CD4-positive, alpha-beta T cell (primary cell): ENCODE results near the gene ADM2. TPM values are rescaled to one million over a fixed set of nuclear protein-coding genes. Genes with fewer than 3 reads are reported as not detected.
A peak's percentile ranks its signal among the peaks of the same experiment; 100 is the strongest.

Source experiments
- ATAC-seq: fragments of 200-7000 bp; cut with Tn5 transposase; one replicate; pipeline ENCODE4 v1.10.0; 2022; ENCODE audit warnings: mild to moderate bottlenecking; ENCODE audit not compliant: poor library complexity
- CTCF ChIA-PET: fragments of 350-600 bp; sonication (Branson Sonifier 250); formaldehyde crosslinking; loops from one replicate; lab custom pipeline; 2021; ENCODE audit warnings: antibody characterized with exemption, inconsistent platforms; lab: Charles Lee
- POLR2A ChIA-PET: fragments of 350-600 bp; sonication (Branson Sonifier 250); formaldehyde crosslinking; loops from one replicate; lab custom pipeline; 2021; ENCODE audit warnings: antibody characterized with exemption, inconsistent platforms; lab: Charles Lee
- DNase-seq, 14 experiments: peaks; one replicate each; pipeline ENCODE4 v3.0.0-alpha.2; 2013 to 2020; ENCODE audit warnings: mixed read lengths in 2 of 14
- H3K27ac ChIP-seq, 2 donors: one replicate each; pipeline versions ENCODE4 v1.5.1 to v1.7.0; 2013; ENCODE audit warnings: low read length in 2 of 2, low read depth in 1 of 2, mild to moderate bottlenecking in 1 of 2
- H3K27me3 ChIP-seq, 2 experiments: 1 replicate in 1 of 2; 2 replicates in 1 of 2; pipeline versions ENCODE4 v1.6.1 to v1.7.0; 2013; ENCODE audit warnings: low read length in 2 of 2, control low read depth in 1 of 2, mild to moderate bottlenecking in 1 of 2, moderate library complexity in 1 of 2; ENCODE audit not compliant: insufficient read depth in 2 of 2, control insufficient read depth in 1 of 2
- H3K36me3 ChIP-seq: one replicate; pipeline ENCODE4 v1.6.1; 2013; ENCODE audit warnings: low read length, control low read depth; ENCODE audit not compliant: insufficient read depth
- H3K4me1 ChIP-seq: one replicate; pipeline ENCODE4 v1.6.1; 2013; ENCODE audit warnings: low read length, control low read depth; ENCODE audit not compliant: insufficient read depth
- H3K4me3 ChIP-seq: one replicate; pipeline ENCODE4 v1.5.1; 2013; ENCODE audit warnings: mild to moderate bottlenecking, low read length, moderate library complexity
- H3K9me3 ChIP-seq, 2 experiments: 1 replicate in 1 of 2; 2 replicates in 1 of 2; pipeline versions ENCODE4 v1.6.1 to v1.7.0; 2013; ENCODE audit warnings: low read length in 2 of 2, mild to moderate bottlenecking in 2 of 2, control low read depth in 1 of 2, moderate library complexity in 1 of 2; ENCODE audit not compliant: control insufficient read depth in 1 of 2, insufficient read depth in 1 of 2
- H3K27ac Mint-ChIP-seq: one replicate; pipeline ENCODE4 v1.8.0; 2020; ENCODE audit warnings: mixed read lengths
- H3K27me3 Mint-ChIP-seq: one replicate; pipeline ENCODE4 v1.8.0; 2021; ENCODE audit warnings: mixed read lengths
- H3K36me3 Mint-ChIP-seq: one replicate; pipeline ENCODE4 v1.8.0; 2021; ENCODE audit warnings: low read depth, mixed read lengths
- H3K4me1 Mint-ChIP-seq: one replicate; pipeline ENCODE4 v1.8.0; 2021; ENCODE audit warnings: low read depth, mixed read lengths
- H3K4me3 Mint-ChIP-seq: one replicate; pipeline ENCODE4 v1.8.0; 2020; ENCODE audit warnings: mild to moderate bottlenecking, mixed read lengths
- H3K9me3 Mint-ChIP-seq: one replicate; pipeline ENCODE4 v1.8.0; 2020; ENCODE audit warnings: mixed read lengths
- intact Hi-C, 2 experiments: fragments of 100-400 bp; cut with DNase I in 1 of 2; cut with micrococcal nuclease in 1 of 2; formaldehyde crosslinking; loops; one replicate each; pipeline versions ENCODE4 v1.15.1 to v1.9.0; 2023 to 2025; cut with DNase I, micrococcal nuclease
- total RNA-seq, 174 experiments: library from RNA in 2 of 174; stranded (reverse) in 2 of 174; gene quantifications; one replicate each; pipeline ENCODE4 v1.2.3 and lab custom pipeline; 2021 to 2026
- TF ChIP-seq, protein P1 (sequence below): fragments of 200-600 bp; IDR thresholded peaks from one replicate; pipeline ENCODE4 v1.8.0; 2022; ENCODE audit warnings: antibody characterized with exemption, mild to moderate bottlenecking

Gene ADM2
- total RNA-seq, 2 experiments from 2014 or later = 1.1 to 1.6 TPM

- Mint-ChIP-seq H3K4me3 (no peak overlapping the region), H3K27me3 (no peaks in the 10 kb centered on the region), H3K9me3 (no peaks in the 10 kb centered on the region), H3K36me3 (peaks cover 20% of the 10 kb centered on the region), H3K27ac (no peak overlapping the region), H3K4me1 (no peaks in the 10 kb centered on the region)
- intact Hi-C loops = no loop called here
- peaks cover 72% of the 10 kb centered on the region for H3K36me3 ChIP-seq
- ATAC-seq = no peak
- no peaks in the 10 kb centered on the region for H3K4me1 ChIP-seq
- CTCF ChIA-PET = no interaction called here
- H3K27me3 ChIP-seq = no peaks in the 10 kb centered on the region
- TF ChIP-seq, protein P1, sequence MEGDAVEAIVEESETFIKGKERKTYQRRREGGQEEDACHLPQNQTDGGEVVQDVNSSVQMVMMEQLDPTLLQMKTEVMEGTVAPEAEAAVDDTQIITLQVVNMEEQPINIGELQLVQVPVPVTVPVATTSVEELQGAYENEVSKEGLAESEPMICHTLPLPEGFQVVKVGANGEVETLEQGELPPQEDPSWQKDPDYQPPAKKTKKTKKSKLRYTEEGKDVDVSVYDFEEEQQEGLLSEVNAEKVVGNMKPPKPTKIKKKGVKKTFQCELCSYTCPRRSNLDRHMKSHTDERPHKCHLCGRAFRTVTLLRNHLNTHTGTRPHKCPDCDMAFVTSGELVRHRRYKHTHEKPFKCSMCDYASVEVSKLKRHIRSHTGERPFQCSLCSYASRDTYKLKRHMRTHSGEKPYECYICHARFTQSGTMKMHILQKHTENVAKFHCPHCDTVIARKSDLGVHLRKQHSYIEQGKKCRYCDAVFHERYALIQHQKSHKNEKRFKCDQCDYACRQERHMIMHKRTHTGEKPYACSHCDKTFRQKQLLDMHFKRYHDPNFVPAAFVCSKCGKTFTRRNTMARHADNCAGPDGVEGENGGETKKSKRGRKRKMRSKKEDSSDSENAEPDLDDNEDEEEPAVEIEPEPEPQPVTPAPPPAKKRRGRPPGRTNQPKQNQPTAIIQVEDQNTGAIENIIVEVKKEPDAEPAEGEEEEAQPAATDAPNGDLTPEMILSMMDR = no peak
- H3K27ac ChIP-seq = no peak overlapping the region
- peak in 1 of 14 experiments; percentile 16 for DNase-seq
- H3K9me3 ChIP-seq = no peaks in the 10 kb centered on the region
- H3K4me3 ChIP-seq = no peak overlapping the region
- POLR2A ChIA-PET = no interaction called here
Observed at GRCh38 chr22:50436841-50437341, 44.5 kb upstream of the ADM2 start.

DNA sequence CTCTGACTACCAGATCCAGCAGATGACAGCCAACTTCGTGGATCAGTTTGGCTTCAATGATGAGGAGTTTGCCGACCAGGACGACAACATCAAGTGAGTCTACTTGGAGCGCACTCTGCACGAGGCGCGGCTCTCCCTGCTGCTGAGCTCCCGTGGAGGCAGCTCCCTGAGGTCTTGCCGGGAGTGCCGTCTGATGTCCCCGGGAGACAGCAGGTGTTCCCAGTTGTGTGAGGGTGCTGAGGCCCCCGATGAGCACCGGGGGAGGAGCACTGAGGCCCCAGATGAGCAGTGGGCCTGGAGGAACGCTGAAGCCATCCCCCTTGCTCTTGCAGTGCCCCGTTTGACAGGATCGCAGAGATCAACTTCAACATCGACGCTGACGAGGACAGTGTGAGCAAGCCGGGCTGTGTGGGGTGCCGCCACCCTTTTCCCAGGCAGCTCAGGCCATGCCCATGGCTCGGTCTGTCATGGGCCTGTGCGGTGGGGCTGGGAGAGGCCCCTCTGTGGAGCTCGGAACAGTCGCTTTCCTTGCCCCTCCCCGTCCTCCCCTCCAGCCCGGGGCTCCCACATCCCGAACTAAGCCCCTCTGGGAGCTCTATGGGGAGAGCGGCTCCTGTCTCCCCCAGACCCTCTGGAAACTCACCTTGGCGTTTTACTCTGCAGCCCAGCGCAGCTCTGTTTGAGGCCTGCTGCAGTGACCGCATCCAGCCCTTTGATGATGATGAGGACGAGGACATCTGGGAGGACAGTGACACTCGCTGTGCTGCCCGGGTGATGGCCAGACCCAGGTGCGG lies 43.6 kb upstream of the ADM2 start:
- Histone ChIP-seq H3K4me3 (no peak overlapping the region), H3K36me3 (peaks cover 64% of the 10 kb centered on the region), H3K27ac (no peak overlapping the region), H3K4me1 (no peaks in the 10 kb centered on the region), H3K27me3 (no peaks in the 10 kb centered on the region), H3K9me3 (no peaks in the 10 kb centered on the region)
- TF ChIP-seq, protein P1 = no peak
- intact Hi-C loops = no loop called here
- ChIA-PET POLR2A (no interaction called here), CTCF (no interaction called here)
- ATAC-seq = no peak
- Mint-ChIP-seq H3K27ac (no peak overlapping the region), H3K4me1 (no peaks in the 10 kb centered on the region), H3K4me3 (no peak overlapping the region), H3K9me3 (no peaks in the 10 kb centered on the region), H3K36me3 (peaks cover 23% of the 10 kb centered on the region), H3K27me3 (no peaks in the 10 kb centered on the region)
- peak in 1 of 14 experiments; percentile 13 for DNase-seq

GRCh38 chr22:50438305-50439275 lies 42.8 kb upstream of the ADM2 start:
- Histone ChIP-seq H3K4me3 (no peak overlapping the region), H3K4me1 (peaks cover 3% of the 10 kb centered on the region), H3K36me3 (peaks cover 62% of the 10 kb centered on the region), H3K9me3 (no peaks in the 10 kb centered on the region), H3K27ac (no peak overlapping the region), H3K27me3 (no peaks in the 10 kb centered on the region)
- intact Hi-C loops = no loop called here
- no peaks in the 10 kb centered on the region for H3K4me1 Mint-ChIP-seq
- no peaks in the 10 kb centered on the region for H3K27me3 Mint-ChIP-seq
- no peaks in the 10 kb centered on the region for H3K9me3 Mint-ChIP-seq
- ATAC-seq = no peak
- H3K36me3 Mint-ChIP-seq = peaks cover 31% of the 10 kb centered on the region
- ChIA-PET POLR2A (no interaction called here), CTCF (interaction anchor here (0.6 to 1.2 kb wide), 2 partner anchors 61 to 182 kb away, joined by 4 read pairs; no protein-coding TSS in a partner anchor)
- no peak overlapping the region for H3K27ac Mint-ChIP-seq
- TF ChIP-seq, protein P1 = no peak
- DNase-seq = peak in 1 of 14 experiments; percentile 19
- no peak overlapping the region for H3K4me3 Mint-ChIP-seq
